Prostate gland (tissue), 2 donors: ENCODE data around the gene NUP210. TPM values are rescaled to one million over a fixed set of nuclear protein-coding genes. Genes with fewer than 3 reads are reported as not detected.

Experiments
- DNase-seq: peaks from one replicate; pipeline ENCODE4 v3.0.0-alpha.2; 2019; ENCODE audit warnings: low spot score
- H3K27ac ChIP-seq, 2 donors: fragments of 200-600 bp; sonication (generic); 2 replicates each; pipeline ENCODE4 v1.5.1; 2017 to 2019
- H3K27me3 ChIP-seq: fragments of 200-600 bp; sonication (generic); replicated peaks from 2 replicates; pipeline ENCODE4 v1.5.1; 2019; ENCODE audit not compliant: insufficient read depth
- H3K36me3 ChIP-seq, 2 donors: fragments of 200-600 bp; sonication (generic); 1 replicate in 1 of 2; 2 replicates in 1 of 2; pipeline versions ENCODE4 v1.5.1 to v1.8.1; 2017 to 2019
- H3K4me1 ChIP-seq: fragments of 200-600 bp; sonication (generic); replicated peaks from 2 replicates; pipeline ENCODE4 v1.5.1; 2019
- H3K4me3 ChIP-seq, 2 donors: fragments of 200-600 bp; sonication (generic); 2 replicates each; pipeline ENCODE4 v1.5.1; 2017 to 2019
- H3K9me3 ChIP-seq: fragments of 200-600 bp; sonication (generic); 2 replicates; pipeline ENCODE4 v1.5.1; 2017
- CTCF ChIP-seq, 4 experiments: fragments of 200-600 bp in 2 of 4; fragments of 450-650 bp in 2 of 4; sonication (generic) in 2 of 4; IDR thresholded peaks; 1 replicate in 3 of 4; 2 replicates in 1 of 4; pipeline ENCODE4 v1.5.1; 2016 to 2019; ENCODE audit warnings: antibody characterized with exemption in 4 of 4, mild to moderate bottlenecking in 2 of 4, moderate library complexity in 2 of 4
- POLR2A ChIP-seq: fragments of 450-650 bp; IDR thresholded peaks from one replicate; pipeline ENCODE4 v1.6.1; 2016; ENCODE audit warnings: antibody characterized with exemption, mild to moderate bottlenecking
- POLR2AphosphoS5 ChIP-seq: sonication (generic); formaldehyde crosslinking; IDR thresholded peaks from one replicate; pipeline ENCODE4 v1.6.1; 2017; ENCODE audit warnings: antibody characterized with exemption
- WGBS: methylation state at CpG from one replicate; pipeline ENCODE4 v1.1.5; 2018; 5-methylcytosine and 5-hydroxymethylcytosine counted together
- intact Hi-C: fragments of 100-400 bp; cut with DNase I; formaldehyde crosslinking; loops from one replicate; pipeline ENCODE4 v1.14.2; 2022
- total RNA-seq, 2 donors: library from RNA; depleted of rRNA; stranded (reverse); fragments of >200 nt; gene quantifications; one replicate each; pipeline ENCODE4 v1.1.0, GENCODE V29; 2016

NUP210 gene
- total RNA-seq, 2 donors from 2014 or later: 10.6 to 31.2 TPM

DNA sequence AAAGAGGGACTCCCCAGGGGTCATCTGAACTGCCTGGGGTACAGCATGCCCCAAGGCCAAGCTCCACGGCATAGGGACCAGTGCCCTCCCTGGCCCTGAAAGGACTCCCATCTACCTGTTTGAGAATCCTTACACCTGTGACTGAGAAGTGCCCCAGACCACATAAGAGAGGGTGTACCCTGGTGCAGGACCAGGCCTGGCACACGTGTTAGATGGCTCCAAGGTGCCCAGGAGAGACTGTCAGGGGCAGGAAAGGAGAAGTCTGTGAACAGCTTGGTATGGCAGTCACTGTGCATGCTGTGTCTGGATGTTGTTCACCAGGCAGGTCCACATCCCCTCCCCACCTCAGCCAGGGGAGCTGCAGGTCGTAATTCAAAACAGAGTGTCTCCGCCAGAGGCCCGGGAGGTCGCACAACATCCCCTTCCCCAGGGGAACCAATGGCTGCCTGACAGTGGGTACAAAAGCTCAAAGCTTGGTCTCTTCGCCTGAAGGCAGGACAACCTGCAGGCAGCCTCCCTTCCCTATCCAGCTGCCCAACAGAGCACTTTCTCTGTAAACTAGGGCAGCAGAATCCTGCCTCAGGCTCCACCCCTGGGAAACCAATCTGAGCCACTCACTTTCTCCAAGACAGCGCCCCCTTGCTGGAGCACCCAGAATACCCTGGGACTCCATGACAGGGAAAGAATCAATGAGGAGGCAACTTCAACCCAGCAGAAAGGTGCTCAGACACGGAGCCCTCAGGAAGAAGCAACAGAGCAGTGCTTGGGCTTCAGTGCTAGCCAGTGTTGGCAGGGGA, 3.9 kb downstream of the NUP210 start:
- no peak overlapping the region for H3K27ac ChIP-seq
- DNase-seq: no peak
- H3K4me3 ChIP-seq: no peak overlapping the region
- H3K4me1 ChIP-seq: peaks cover 5% of the 10 kb centered on the region
- H3K9me3 ChIP-seq: no peaks in the 10 kb centered on the region
- H3K36me3 ChIP-seq: no peaks in the 10 kb centered on the region
- H3K27me3 ChIP-seq: no peaks in the 10 kb centered on the region
- WGBS: 78% methylated on average over 9 of the region's 9 CpGs
- TF ChIP-seq POLR2A (no peak), POLR2AphosphoS5 (no peak), CTCF (IDR thresholded peaks at IDR 0.05) (no peak)
- intact Hi-C loops: no loop called here

- WGBS: 90% methylated on average over 15 of the region's 15 CpGs
- peaks cover 5% of the 10 kb centered on the region for H3K4me1 ChIP-seq
- intact Hi-C loops: no loop called here
These were observed 4.7 kb downstream of the NUP210 start for GRCh38 chr3:13415236-13415986.

DNA sequence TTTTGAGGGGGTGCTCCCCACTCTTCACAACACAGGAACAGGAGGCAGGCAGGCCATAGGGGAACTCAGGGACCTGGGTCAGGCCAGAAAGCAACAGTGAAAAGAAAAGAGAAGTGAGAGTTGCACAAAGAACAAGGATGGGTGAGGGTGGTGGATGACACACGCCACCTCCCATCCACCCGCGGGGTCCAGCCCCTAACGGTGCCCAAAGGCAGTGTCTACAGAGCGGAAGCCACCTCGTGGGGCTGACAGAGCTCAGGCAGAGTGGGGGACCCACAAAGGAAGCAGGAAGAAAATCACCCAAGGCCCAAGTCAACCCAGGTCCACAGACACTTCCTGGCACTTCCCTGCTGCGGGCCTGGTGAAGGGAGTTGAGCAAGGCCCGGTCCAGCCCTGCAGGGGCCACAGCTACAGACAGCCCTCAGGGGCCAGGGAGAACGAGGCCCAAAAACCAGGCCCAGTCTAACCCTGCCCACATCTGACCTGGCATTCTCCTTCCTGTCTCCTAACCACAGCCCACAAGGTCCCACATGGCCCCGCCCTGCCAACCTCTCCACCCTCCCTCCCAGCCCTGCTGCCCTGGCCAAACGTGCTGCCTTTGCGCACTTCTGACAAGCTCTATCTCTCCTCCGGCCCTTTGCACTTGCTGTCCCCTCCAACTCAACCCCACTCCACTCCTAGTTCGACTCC, 5.9 kb downstream of the NUP210 start:
- Histone ChIP-seq H3K4me1 (peaks cover 2% of the 10 kb centered on the region), H3K27me3 (no peaks in the 10 kb centered on the region), H3K4me3 (no peak overlapping the region), H3K27ac (peak overlapping the region; percentile 19 to 64), H3K9me3 (no peaks in the 10 kb centered on the region), H3K36me3 (no peaks in the 10 kb centered on the region)
- 80% methylated on average over 14 of the region's 14 CpGs for WGBS
- no peak for DNase-seq
- intact Hi-C loops: no loop called here
- TF ChIP-seq POLR2A (no peak), POLR2AphosphoS5 (no peak), CTCF (IDR thresholded peaks at IDR 0.05) (no peak)

More at GRCh38 chr3:13415236-13415986, 4.7 kb downstream of the NUP210 start:
- TF ChIP-seq POLR2AphosphoS5 (no peak), POLR2A (no peak), CTCF (IDR thresholded peaks at IDR 0.05) (no peak)
- Histone ChIP-seq H3K9me3 (no peaks in the 10 kb centered on the region), H3K36me3 (no peaks in the 10 kb centered on the region), H3K4me3 (no peak overlapping the region), H3K27me3 (no peaks in the 10 kb centered on the region), H3K27ac (peak overlapping the region in 1 of 2 donors; percentile 64)
- DNase-seq: no peak

GRCh38 chr3:13411186-13411860, 8.8 kb downstream of the NUP210 start:
- Histone ChIP-seq H3K9me3 (no peaks in the 10 kb centered on the region), H3K4me3 (no peak overlapping the region), H3K4me1 (no peaks in the 10 kb centered on the region), H3K27ac (no peak overlapping the region), H3K36me3 (no peaks in the 10 kb centered on the region), H3K27me3 (no peaks in the 10 kb centered on the region)
- WGBS: 78% methylated on average over 6 of the region's 6 CpGs
- DNase-seq: no peak
- intact Hi-C loops: no loop called here
- no peak for TF ChIP-seq POLR2A
- TF ChIP-seq POLR2AphosphoS5: no peak
- TF ChIP-seq CTCF (IDR thresholded peaks at IDR 0.05): no peak
